Measurements from ENCODE around the gene JAK2.

The JAK2 gene

DNA sequence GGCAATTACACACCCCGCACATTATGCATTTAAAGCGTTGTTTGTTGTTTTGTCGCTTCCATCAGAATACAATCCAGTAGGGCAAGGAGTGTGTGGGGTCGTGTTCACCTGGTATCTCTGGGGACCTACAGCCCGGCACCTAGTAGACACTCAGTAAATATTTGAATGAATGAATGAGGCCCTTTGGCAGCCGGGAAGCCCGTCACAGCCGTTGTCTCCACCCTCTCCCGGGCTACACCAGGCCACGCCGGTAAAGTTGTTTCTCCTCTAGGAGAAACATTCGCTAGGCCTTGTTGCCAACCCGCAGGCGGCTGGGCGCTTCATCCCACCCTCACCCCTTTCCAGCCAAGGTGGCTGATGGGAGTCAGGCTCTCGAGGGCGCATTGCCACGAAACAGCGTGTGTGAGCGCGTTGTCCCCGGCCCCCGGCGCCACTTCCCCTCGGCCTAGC, 876 bp upstream of the JAK2 start:
- peaks cover 6% of the 10 kb centered on the region for H3K27me3 Mint-ChIP-seq (ENCODE audit: low read depth, poor library complexity)
- peaks cover 22% of the 10 kb centered on the region for H3K4me1 Mint-ChIP-seq
- H3K27ac Mint-ChIP-seq = peak overlapping the region; percentile 96
- DNase-seq = no peak
- no peak for TF ChIP-seq CTCF (IDR thresholded peaks at IDR 0.05)
- no peaks in the 10 kb centered on the region for H3K9me3 Mint-ChIP-seq
- H3K4me3 Mint-ChIP-seq = peak overlapping the region; percentile 90
- no peaks in the 10 kb centered on the region for H3K36me3 Mint-ChIP-seq (ENCODE audit: low read depth)

- TF ChIP-seq CTCF (IDR thresholded peaks at IDR 0.05) = no peak
- Mint-ChIP-seq H3K27ac (peak overlapping the region; percentile 79), H3K4me1 (peaks cover 22% of the 10 kb centered on the region), H3K4me3 (peak overlapping the region; percentile 92), H3K36me3 (ENCODE audit: low read depth) (no peaks in the 10 kb centered on the region), H3K9me3 (no peaks in the 10 kb centered on the region), H3K27me3 (ENCODE audit: low read depth, poor library complexity) (peaks cover 4% of the 10 kb centered on the region)
- DNase-seq = peak; percentile 49
Observed at GRCh38 chr9:4985386-4986266, 554 bp downstream of the JAK2 start.

GRCh38 chr9:4986296-4986695, 1.2 kb downstream of the JAK2 start:
- Mint-ChIP-seq H3K9me3 (no peaks in the 10 kb centered on the region), H3K36me3 (ENCODE audit: low read depth) (no peaks in the 10 kb centered on the region), H3K4me1 (peaks cover 22% of the 10 kb centered on the region), H3K4me3 (peak overlapping the region; percentile 92), H3K27me3 (ENCODE audit: low read depth, poor library complexity) (peaks cover 4% of the 10 kb centered on the region), H3K27ac (peak overlapping the region; percentile 79)
- no peak for TF ChIP-seq CTCF (IDR thresholded peaks at IDR 0.05)
- no peak for DNase-seq

DNA sequence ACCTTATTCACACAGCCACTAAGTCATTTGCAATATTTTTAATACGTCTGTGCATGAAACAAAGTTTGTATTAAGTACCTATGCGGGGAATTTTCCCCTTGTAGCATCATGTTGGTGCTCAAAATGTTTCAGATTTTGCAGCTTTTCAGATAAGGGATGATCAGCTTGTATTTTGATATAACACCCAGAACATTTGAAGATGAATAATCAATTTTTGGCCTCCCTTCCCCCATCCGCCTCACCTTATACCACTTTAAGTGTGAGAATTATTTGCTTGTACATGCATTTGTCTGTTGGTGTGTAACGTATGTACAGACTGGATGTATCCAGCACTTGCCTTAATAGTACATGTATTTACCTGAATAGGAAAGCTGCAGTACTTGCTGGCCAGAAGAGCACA, 1.7 kb downstream of the JAK2 start:
- H3K4me1 Mint-ChIP-seq = peaks cover 22% of the 10 kb centered on the region
- H3K27me3 Mint-ChIP-seq (ENCODE audit: low read depth, poor library complexity) = peaks cover 1% of the 10 kb centered on the region
- no peak overlapping the region for H3K4me3 Mint-ChIP-seq
- H3K9me3 Mint-ChIP-seq = no peaks in the 10 kb centered on the region
- peaks cover 3% of the 10 kb centered on the region for H3K36me3 Mint-ChIP-seq (ENCODE audit: low read depth)
- no peak for TF ChIP-seq CTCF (IDR thresholded peaks at IDR 0.05)
- no peak overlapping the region for H3K27ac Mint-ChIP-seq
- no peak for DNase-seq

DNA sequence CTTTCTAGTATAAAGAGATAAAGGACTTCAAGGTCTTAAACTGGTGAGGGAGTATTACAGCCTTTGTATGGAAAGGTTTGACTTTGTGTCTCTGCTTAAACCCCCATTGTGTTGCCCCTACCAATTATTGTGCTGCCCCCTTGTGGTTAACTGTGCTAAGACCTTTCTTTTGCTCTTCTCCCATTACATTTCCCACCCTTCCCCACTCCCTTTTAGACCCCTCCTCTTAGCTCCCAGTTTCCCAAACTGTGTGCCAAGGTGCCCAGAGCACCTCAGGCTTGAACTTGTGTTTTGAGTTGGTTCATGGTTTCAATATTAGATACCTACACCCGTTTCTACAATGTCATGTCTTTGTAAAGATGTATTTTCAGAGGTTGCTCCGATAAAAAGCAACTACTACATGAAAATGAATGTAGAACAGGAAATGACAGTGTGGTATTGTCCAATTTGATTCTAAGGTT, 2.9 kb downstream of the JAK2 start:
- DNase-seq = peak; percentile 49
- Mint-ChIP-seq H3K9me3 (peaks cover 5% of the 10 kb centered on the region), H3K4me1 (peaks cover 22% of the 10 kb centered on the region), H3K4me3 (no peak overlapping the region), H3K36me3 (ENCODE audit: low read depth) (peaks cover 15% of the 10 kb centered on the region), H3K27me3 (ENCODE audit: low read depth, poor library complexity) (no peaks in the 10 kb centered on the region), H3K27ac (no peak overlapping the region)
- TF ChIP-seq CTCF (IDR thresholded peaks at IDR 0.05) = peak; percentile 63

DNA sequence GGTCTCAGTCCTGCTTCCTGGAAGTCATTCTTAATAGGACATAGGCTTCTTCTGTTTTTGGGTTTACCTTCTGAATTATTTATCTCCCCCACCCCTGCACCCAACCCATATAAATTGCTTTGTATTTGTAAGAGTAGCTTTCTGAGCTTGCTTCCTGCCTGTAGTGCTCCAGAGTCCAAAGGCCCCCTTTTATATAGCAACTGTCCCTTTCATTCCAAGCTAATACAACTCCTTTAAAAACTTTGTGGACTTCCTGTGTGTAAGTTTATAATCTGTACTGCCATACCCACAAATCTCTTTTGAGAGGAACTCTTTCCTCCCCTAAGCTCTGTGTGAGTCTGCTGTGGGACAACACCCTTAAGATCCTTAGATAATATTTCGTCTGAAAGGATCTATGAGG, 7.8 kb downstream of the JAK2 start:
- peaks cover 42% of the 10 kb centered on the region for H3K36me3 Mint-ChIP-seq (ENCODE audit: low read depth)

More for the DNA sequence above, 7.8 kb downstream of the JAK2 start:
- no peak overlapping the region for H3K4me3 Mint-ChIP-seq
- H3K4me1 Mint-ChIP-seq = peaks cover 7% of the 10 kb centered on the region
- H3K9me3 Mint-ChIP-seq = peaks cover 13% of the 10 kb centered on the region
- no peak overlapping the region for H3K27ac Mint-ChIP-seq
- no peaks in the 10 kb centered on the region for H3K27me3 Mint-ChIP-seq (ENCODE audit: low read depth, poor library complexity)
- no peak for TF ChIP-seq CTCF (IDR thresholded peaks at IDR 0.05)
- no peak for DNase-seq

Data from nephron progenitor cell (in vitro differentiated cells).